ENCODE results near the gene PGGT1B. TPM values are rescaled to one million over a fixed set of nuclear protein-coding genes. Genes with fewer than 3 reads are reported as not detected.

PGGT1B gene
- total RNA-seq, 1 experiment from 2014 or later: 31.1 TPM

DNA sequence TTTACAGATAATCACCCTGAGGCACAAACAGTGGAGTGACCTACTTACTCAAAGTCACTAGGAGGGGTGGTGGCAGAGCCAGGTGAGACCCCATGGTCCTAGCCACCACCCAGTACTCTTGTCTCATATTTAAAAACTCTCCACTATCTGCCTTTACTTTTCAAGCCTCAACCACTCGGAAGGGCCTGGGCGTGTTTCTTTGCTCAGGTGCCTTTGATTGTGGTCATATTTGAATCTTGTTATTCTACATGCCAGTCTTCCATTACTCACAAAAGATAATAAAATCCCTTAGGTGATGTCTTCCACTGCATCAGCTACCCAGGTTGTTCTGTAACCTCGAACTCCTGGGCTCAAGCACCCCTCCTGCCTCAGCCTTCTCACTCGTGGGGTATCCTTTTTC is 72.3 kb downstream of the PGGT1B start:
- H4K20me1 ChIP-seq (ENCODE audit: insufficient read depth): no peaks in the 10 kb centered on the region
- POLR2A ChIA-PET (ENCODE audit: unreplicated experiment): no interaction called here
- H3K9me3 ChIP-seq (ENCODE audit: insufficient read depth, low read depth): no peaks in the 10 kb centered on the region
- no peak overlapping the region for H3K4me2 ChIP-seq
- CTCF ChIA-PET: no interaction called here
- DNase-seq: no peak
- no peaks in the 10 kb centered on the region for H3K9me2 ChIP-seq (ENCODE audit: insufficient read depth)
- H2AFZ ChIP-seq: no peak overlapping the region
- H3K4me1 ChIP-seq (replicated peaks; ENCODE audit: insufficient read depth): no peaks in the 10 kb centered on the region
- H3F3A ChIP-seq (ENCODE audit: insufficient read depth, low read depth): no peaks in the 10 kb centered on the region
- intact Hi-C loops (cut with micrococcal nuclease; ENCODE audit: unreplicated experiment): no loop called here
- H3K36me3 ChIP-seq (ENCODE audit: low read depth): no peaks in the 10 kb centered on the region
- no peak overlapping the region for H3K4me3 ChIP-seq
- H3K79me2 ChIP-seq (ENCODE audit: low read depth): no peaks in the 10 kb centered on the region
- TF ChIP-seq, protein P1, sequence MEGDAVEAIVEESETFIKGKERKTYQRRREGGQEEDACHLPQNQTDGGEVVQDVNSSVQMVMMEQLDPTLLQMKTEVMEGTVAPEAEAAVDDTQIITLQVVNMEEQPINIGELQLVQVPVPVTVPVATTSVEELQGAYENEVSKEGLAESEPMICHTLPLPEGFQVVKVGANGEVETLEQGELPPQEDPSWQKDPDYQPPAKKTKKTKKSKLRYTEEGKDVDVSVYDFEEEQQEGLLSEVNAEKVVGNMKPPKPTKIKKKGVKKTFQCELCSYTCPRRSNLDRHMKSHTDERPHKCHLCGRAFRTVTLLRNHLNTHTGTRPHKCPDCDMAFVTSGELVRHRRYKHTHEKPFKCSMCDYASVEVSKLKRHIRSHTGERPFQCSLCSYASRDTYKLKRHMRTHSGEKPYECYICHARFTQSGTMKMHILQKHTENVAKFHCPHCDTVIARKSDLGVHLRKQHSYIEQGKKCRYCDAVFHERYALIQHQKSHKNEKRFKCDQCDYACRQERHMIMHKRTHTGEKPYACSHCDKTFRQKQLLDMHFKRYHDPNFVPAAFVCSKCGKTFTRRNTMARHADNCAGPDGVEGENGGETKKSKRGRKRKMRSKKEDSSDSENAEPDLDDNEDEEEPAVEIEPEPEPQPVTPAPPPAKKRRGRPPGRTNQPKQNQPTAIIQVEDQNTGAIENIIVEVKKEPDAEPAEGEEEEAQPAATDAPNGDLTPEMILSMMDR (conservative IDR thresholded peaks at IDR 0.05): no peak
- TF ChIP-seq EZH2 (IDR thresholded peaks at IDR 0.05; ENCODE audit: low read depth): no peak
- H3K27ac ChIP-seq: no peak overlapping the region
- no TSS peak for BruUV-seq (replicated peaks)
- no peaks in the 10 kb centered on the region for H3K27me3 ChIP-seq (ENCODE audit: insufficient read depth, low read depth)

DNA sequence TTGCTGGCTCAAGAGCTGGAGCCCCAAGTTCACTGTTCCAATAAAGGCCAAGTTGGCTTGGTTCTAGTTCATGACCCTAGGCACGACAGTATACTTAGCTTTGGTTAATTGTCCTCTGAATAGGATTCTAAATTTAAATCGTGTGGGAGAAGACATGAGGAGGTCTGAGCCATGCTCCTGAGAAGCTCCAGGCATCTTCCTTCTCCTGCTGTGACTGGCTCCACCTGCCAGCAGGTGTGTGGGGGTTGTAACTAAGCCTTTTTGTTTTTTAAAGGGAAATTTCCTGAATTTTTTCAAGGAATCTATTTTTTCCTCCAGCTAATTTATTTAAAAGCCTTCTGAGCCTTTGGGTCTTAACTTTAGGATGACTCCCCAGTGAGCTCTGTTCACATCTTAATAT is 72.8 kb downstream of the PGGT1B start:
- H3K4me2 ChIP-seq: no peak overlapping the region
- H3K79me2 ChIP-seq (ENCODE audit: low read depth): no peaks in the 10 kb centered on the region
- H3F3A ChIP-seq (ENCODE audit: insufficient read depth, low read depth): no peaks in the 10 kb centered on the region
- H4K20me1 ChIP-seq (ENCODE audit: insufficient read depth): no peaks in the 10 kb centered on the region
- CTCF ChIA-PET: no interaction called here
- BruUV-seq (replicated peaks): no TSS peak
- H3K9me2 ChIP-seq (ENCODE audit: insufficient read depth): 0 out of 2 replicates have a peak, but pooled peaks cover 3% of the 10 kb centered on the region
- intact Hi-C loops (cut with micrococcal nuclease; ENCODE audit: unreplicated experiment): no loop called here
- TF ChIP-seq EZH2 (IDR thresholded peaks at IDR 0.05; ENCODE audit: low read depth): no peak
- TF ChIP-seq, protein P1 (conservative IDR thresholded peaks at IDR 0.05): no peak
- no peak overlapping the region for H3K27ac ChIP-seq
- H2AFZ ChIP-seq: no peak overlapping the region
- POLR2A ChIA-PET (ENCODE audit: unreplicated experiment): no interaction called here
- no peaks in the 10 kb centered on the region for H3K36me3 ChIP-seq (ENCODE audit: low read depth)
- no peaks in the 10 kb centered on the region for H3K4me1 ChIP-seq (replicated peaks; ENCODE audit: insufficient read depth)
- DNase-seq: no peak
- no peaks in the 10 kb centered on the region for H3K27me3 ChIP-seq (ENCODE audit: insufficient read depth, low read depth)
- no peaks in the 10 kb centered on the region for H3K9me3 ChIP-seq (ENCODE audit: insufficient read depth, low read depth)
- H3K4me3 ChIP-seq: no peak overlapping the region

DNA sequence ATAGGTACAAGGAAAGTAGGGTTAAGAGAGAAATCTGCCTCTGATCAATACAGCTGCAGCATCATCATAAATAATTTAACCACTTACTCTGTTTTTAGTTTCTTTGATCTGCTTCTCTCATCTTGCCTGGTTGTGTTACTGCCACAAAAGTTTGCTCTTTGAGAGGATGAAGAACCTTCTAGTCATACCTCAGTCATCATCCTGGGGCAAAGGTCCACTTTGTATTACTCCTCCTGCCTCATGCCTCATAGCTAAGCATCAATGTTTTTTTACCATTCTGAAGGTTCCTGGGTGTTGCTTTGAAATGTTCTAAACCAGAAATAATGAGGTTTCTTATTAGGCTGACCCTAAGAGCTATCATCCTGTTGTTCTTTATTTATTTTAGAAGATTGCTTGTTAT is 75.9 kb downstream of the PGGT1B start:
- ChIA-PET CTCF (no interaction called here), POLR2A (ENCODE audit: unreplicated experiment) (no interaction called here)
- Histone ChIP-seq H3K4me1 (replicated peaks; ENCODE audit: insufficient read depth) (no peaks in the 10 kb centered on the region), H3K4me3 (no peak overlapping the region), H3K27ac (no peak overlapping the region), H3K36me3 (ENCODE audit: low read depth) (no peaks in the 10 kb centered on the region), H3K4me2 (no peak overlapping the region), H3F3A (ENCODE audit: insufficient read depth, low read depth) (no peaks in the 10 kb centered on the region), H3K79me2 (ENCODE audit: low read depth) (no peaks in the 10 kb centered on the region), H3K9me2 (ENCODE audit: insufficient read depth) (0 out of 2 replicates have a peak, but pooled peaks cover 10% of the 10 kb centered on the region), H4K20me1 (ENCODE audit: insufficient read depth) (no peaks in the 10 kb centered on the region), H3K27me3 (ENCODE audit: insufficient read depth, low read depth) (no peaks in the 10 kb centered on the region), H3K9me3 (ENCODE audit: insufficient read depth, low read depth) (no peaks in the 10 kb centered on the region), H2AFZ (no peak overlapping the region)
- no peak for DNase-seq
- intact Hi-C loops (cut with micrococcal nuclease; ENCODE audit: unreplicated experiment): no loop called here
- no peak for TF ChIP-seq EZH2 (IDR thresholded peaks at IDR 0.05; ENCODE audit: low read depth)
- TF ChIP-seq, protein P1 (conservative IDR thresholded peaks at IDR 0.05): no peak
- no TSS peak for BruUV-seq (replicated peaks)
